Femur (tissue), 1 donor: ENCODE data around the gene SMOC1.

Experiments used
- DNase-seq: peaks from one replicate; pipeline ENCODE4 v3.0.0-alpha.2; 2017

The SMOC1 gene

GRCh38 chr14:70018230-70018629, 139.0 kb downstream of the SMOC1 start:
- DNase-seq, result no peak

- DNase-seq, result peak; percentile 87
Measured at GRCh38 chr14:70018713-70019211, 139.5 kb downstream of the SMOC1 start.

GRCh38 chr14:70019695-70020094, 140.5 kb downstream of the SMOC1 start:
- no peak for DNase-seq

GRCh38 chr14:70020352-70021170, 141.3 kb downstream of the SMOC1 start:
- DNase-seq, result peak; percentile 38

GRCh38 chr14:70021548-70022220, 142.5 kb downstream of the SMOC1 start:
- DNase-seq, result no peak

GRCh38 chr14:70022771-70023445, 143.7 kb downstream of the SMOC1 start:
- DNase-seq, result no peak

GRCh38 chr14:70023871-70024270, 144.7 kb downstream of the SMOC1 start:
- DNase-seq, result no peak

GRCh38 chr14:70027785-70028428, 148.7 kb downstream of the SMOC1 start:
- peak; percentile 84 for DNase-seq

GRCh38 chr14:70029296-70030132, 150.3 kb downstream of the SMOC1 start:
- DNase-seq, result no peak

- no peak for DNase-seq
Measured at GRCh38 chr14:70032016-70032415, 152.8 kb downstream of the SMOC1 start.

- DNase-seq, result no peak
Measured at GRCh38 chr14:70032447-70032846, 153.2 kb downstream of the SMOC1 start.

GRCh38 chr14:70033116-70033515, 153.9 kb downstream of the SMOC1 start:
- no peak for DNase-seq

GRCh38 chr14:70033561-70033960, 154.3 kb downstream of the SMOC1 start:
- no peak for DNase-seq

GRCh38 chr14:70034257-70034656, 155.0 kb downstream of the SMOC1 start:
- no peak for DNase-seq

GRCh38 chr14:70036665-70037064, 157.4 kb downstream of the SMOC1 start:
- DNase-seq, result no peak

GRCh38 chr14:70043001-70043400, 163.8 kb downstream of the SMOC1 start:
- no peak for DNase-seq

GRCh38 chr14:70045310-70045709, 166.1 kb downstream of the SMOC1 start:
- no peak for DNase-seq

GRCh38 chr14:70045844-70046535, 166.8 kb downstream of the SMOC1 start:
- DNase-seq, result peak; percentile 60

- DNase-seq, result no peak
Measured at GRCh38 chr14:70047598-70048312, 168.5 kb downstream of the SMOC1 start.

GRCh38 chr14:70048313-70048654, 169.1 kb downstream of the SMOC1 start:
- no peak for DNase-seq

- no peak for DNase-seq
Measured at GRCh38 chr14:70049605-70050004, 170.4 kb downstream of the SMOC1 start.
